Fibroblast of lung (primary cell): Measurements from ENCODE around the gene FSTL1.

Source experiments
- EZH2 ChIP-seq: IDR thresholded peaks from 2 replicates; pipeline ENCODE4 v1.5.1; 2012; ENCODE audit warnings: low read length, control low read depth, mild to moderate bottlenecking; ENCODE audit errors: missing control alignments
- TF ChIP-seq, protein P1 (sequence below), 2 donors: IDR thresholded peaks in 1 of 2; conservative IDR thresholded peaks in 1 of 2; 1 replicate in 1 of 2; 2 replicates in 1 of 2; pipeline ENCODE4 v1.5.1; 2011 to 2012; ENCODE audit warnings: low read length in 2 of 2, control low read depth in 1 of 2, inconsistent platforms in 1 of 2, low read depth in 1 of 2, mild to moderate bottlenecking in 1 of 2

- TF ChIP-seq, protein P1, sequence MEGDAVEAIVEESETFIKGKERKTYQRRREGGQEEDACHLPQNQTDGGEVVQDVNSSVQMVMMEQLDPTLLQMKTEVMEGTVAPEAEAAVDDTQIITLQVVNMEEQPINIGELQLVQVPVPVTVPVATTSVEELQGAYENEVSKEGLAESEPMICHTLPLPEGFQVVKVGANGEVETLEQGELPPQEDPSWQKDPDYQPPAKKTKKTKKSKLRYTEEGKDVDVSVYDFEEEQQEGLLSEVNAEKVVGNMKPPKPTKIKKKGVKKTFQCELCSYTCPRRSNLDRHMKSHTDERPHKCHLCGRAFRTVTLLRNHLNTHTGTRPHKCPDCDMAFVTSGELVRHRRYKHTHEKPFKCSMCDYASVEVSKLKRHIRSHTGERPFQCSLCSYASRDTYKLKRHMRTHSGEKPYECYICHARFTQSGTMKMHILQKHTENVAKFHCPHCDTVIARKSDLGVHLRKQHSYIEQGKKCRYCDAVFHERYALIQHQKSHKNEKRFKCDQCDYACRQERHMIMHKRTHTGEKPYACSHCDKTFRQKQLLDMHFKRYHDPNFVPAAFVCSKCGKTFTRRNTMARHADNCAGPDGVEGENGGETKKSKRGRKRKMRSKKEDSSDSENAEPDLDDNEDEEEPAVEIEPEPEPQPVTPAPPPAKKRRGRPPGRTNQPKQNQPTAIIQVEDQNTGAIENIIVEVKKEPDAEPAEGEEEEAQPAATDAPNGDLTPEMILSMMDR (conservative IDR thresholded peaks at IDR 0.05 in 1 of 2, IDR thresholded peaks at IDR 0.05 in 1 of 2; ENCODE audit: low read depth in 1 of 2, low read length in 2 of 2) = no peak
- no peak for TF ChIP-seq EZH2
These were observed 86.7 kb downstream of the FSTL1 start for GRCh38 chr3:120364101-120364500.
